HG03521 (cell line): ENCODE data around the gene CAMK1.

Source experiments
- ATAC-seq: cut with Tn5 transposase; IDR thresholded peaks from one replicate; pipeline ENCODE4 v1.9.1; 2021; ENCODE audit warnings: mild to moderate bottlenecking, moderate library complexity; ENCODE audit not compliant: unreplicated experiment

CAMK1 gene

DNA sequence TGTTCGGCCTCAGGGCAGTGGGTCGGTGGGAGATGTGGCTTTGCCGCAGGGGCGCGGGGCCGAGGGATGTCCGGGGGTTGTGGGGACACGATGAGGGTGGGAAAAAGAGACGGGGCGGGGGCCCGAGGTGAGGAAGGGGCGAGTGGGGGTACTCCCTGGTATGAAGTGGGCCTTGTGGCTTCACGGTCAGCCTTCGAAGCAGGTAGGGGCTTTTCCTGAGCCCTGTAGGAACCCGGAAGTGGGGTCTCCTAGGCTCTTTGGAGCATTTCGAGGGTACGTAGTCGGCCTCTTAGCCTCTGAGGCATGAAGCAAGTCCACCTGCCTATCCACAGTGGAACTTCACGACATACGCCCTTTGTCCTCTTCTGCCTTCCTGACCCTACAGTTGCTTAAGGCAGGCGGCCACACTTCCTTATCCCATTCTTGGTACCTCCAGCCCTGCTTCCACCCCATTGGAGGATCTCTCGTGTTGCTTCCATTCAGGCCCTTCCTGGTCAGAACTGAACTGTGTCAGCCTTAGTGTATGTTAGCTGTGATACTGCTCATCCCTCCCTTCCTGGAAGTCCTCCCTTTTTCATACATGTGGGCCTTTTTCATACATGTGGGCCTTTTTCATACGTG lies 23.5 kb upstream of the CAMK1 start:
- no peak for ATAC-seq

DNA sequence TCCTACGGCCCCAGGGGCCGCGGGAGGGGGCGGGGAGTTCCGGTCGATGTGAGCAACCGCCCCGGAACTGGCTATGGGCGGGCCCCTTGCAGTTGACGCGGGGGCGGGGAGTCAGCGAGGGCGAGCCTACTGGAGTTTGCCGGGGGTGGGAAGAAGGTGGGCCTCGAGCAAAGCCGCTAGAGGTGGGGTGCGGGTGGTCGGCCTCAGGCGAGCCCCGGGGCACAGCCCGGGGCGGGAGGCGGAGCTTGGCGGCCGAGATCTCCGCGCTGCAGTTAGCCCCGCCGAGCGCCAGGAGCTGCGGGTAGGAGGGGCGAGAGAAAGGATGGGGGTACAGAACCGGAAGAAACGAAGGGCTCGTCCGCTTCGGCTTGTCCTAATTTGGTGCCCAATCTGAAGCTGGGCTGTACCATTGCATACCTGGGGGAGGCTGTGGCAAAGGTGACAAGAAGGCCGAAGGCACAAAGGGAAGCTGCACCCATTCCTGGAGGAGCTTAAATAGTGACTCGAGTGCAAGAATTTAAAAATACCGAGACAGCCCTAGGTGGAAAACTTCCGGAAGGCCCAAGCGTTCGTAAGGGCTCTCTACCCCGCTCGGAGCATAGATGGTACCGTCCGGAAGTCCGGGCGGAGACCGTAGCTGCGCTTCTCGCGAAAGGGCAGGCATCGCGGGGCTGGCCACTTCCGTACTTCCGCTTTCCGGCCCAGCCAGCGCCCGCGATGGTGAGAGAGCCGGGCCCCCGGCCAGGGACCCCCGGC lies 22.8 kb upstream of the CAMK1 start, which contains the start of the genes ARPC4 and TADA3:
Gene ARPC4 (plus strand): TSS at position 678 of the 756 bp plus-strand sequence. CDS start 40 bp downstream, at position 718.
Gene TADA3 (minus strand): TSS at position 69 of the 756 bp plus-strand sequence. CDS start 1,007 bp downstream, outside the sequence.
- peak; percentile 81 for ATAC-seq

DNA sequence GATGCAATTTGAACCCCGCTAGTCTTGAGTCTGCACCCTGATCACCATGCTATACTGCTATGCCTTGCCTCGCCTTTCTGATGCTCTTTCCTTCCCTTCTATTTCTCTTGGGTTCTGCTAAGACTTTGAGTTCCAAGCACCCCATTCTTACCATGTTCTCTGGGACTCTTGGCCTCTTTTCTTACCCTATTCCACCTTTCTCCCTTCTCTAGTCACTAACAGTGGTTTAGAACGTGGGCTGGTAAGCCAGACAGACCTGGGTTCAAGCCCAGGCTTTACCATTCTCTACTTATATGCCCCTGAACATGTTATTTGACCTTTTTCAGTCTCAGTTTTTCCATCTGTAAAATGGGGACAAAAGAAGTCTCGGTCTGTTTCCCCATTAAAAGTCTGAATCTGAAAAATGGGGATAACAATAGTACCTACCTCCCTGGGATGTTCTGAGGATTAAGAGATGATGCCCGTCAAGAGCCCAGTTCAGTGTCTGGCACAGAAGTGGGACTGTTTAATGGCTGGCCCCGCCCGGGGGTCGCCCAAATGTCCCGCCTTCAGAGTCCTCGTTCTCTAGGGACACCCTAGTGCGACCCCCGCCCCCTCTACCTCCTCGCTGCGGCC lies 22.1 kb upstream of the CAMK1 start:
- ATAC-seq: no peak

DNA sequence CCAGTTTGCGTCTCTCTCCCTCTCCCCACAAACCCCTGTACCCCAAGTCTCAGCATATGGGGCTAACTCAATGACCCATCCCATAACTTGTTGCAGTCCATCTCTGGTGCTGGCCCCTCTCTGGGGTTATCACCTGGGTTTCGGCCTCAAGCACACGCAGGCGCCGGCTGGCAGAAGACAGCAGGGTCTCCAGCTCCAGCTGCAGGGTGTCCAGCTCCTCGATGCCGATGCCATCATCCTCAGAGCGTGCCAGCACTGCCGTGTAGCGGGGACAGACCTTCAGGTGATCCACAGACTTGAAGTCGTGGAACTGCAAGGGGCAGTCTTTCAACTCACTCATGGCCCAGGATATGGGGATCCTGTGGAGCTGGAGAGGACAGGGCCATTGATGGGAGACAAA lies 21.4 kb upstream of the CAMK1 start:
- no peak for ATAC-seq

DNA sequence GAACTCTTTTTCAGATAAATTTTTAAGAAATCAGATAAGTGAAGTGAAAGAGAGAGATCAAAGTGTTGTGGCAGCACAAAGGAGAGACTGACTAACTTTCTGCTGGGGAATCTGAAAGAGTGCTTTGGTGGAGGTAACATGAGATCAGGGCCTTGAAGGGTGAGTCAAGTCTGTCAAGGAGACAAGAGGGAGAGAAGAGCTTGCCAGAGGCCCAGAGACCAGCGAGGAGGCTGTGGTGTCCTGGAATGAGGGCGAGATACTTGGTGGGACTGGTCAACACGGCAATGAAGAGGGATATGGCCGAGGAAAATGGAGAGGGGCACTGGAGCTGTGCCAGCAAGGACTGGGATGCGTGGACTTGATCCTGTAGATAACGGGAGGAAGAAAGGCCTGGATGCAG lies 18.0 kb upstream of the CAMK1 start:
- no peak for ATAC-seq

DNA sequence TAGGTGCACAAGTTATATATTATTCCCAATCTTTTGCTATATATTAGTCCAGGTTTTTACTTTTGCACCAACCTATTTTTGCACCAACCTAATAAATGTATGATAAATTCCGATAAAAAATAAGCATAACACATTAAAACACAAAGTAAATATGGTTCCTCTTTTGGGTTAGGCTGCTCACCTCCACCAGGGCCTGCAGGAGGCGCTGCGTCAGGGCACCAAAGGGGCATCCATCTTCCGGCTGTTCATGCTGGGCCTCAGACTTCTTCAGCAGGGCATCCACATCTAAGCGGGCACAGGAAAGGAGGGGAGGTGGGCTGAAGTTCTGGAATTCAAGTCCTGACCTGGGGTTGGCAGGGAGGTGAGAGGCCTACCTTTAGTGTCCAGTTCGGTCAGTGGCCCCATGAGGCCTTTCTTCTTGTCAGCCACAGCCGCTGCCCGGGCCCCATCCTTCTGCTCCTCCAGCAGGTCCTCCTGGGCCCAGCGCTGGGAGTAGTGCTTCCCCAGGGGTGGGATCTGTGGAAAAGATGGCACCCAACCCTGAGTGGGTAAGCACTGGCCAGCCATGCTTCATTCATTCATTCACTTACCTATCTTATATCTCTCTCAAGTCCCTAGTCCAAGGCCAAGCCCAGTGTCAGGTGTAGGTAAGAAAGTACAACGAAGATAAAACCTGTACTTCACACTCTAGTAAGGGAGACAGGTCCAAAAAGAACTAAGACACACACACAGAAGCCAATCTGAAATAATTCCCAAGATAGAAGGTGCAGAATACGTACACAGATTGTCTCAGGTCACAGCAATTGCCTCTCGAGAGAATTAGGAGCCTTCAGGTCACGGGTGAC lies 17.3 kb upstream of the CAMK1 start:
- ATAC-seq: no peak

DNA sequence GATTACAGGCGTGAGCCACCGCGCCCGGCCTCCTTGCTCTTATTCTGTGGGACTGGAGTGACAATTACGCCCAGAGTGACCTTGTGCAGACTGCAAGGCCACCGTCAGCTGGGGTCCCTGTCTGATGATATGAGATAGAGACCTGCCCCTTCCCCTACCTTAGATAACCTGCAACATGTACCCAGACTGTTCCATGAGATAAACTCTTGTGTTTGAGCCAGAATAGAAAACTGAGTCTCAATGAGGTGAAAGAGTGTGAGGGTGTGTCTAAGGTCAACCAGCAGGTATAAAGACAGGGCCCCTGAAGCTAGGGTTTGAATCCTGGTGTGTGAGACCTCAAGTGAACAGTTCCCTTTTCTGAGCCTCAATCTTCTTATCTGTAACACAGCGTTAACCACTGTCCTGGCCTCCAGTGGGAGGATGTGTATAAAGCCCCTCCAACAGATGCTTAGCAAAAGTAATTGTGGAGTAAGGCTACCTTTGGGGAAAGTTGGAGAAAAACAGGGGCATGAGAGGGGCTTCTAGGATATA lies 16.5 kb upstream of the CAMK1 start:
- no peak for ATAC-seq

DNA sequence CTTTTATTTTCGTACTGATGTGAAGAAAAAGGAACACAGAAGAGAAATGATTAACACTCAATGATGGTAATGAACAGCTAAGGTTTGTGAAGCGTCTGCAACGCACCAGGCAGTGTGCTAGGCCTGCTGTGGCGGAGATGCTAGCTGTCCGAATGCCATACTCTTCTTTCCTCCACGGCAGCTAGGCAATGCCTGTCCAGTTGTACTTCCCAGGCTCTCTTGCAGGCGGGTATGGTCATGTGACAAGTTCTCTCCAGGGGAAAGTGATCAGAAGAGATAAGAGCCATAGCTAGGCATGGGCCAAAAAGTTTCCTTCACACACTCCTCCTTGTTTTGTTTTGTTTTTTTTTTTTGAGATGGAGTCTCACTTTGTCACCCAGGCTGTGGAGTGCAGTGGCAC lies 15.9 kb upstream of the CAMK1 start:
- no peak for ATAC-seq

DNA sequence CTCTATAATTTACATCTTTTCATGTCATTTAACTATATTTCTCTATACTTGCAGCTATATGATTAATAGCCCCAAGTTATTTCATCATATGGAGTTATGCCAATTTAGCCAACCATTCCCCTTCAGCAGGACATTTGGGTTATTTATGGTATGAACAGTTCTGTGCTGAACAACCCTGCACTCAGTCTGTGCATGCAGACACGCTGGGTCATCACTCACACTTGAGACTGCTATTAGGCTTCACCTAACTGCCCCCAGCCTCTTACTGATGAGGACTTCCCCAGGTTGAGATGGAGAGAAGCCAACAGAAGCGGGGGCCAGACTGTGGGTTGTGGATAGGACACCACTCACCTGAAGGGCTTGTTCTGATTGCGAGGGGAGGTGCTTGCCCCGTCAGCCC lies 15.2 kb upstream of the CAMK1 start:
- ATAC-seq: no peak

DNA sequence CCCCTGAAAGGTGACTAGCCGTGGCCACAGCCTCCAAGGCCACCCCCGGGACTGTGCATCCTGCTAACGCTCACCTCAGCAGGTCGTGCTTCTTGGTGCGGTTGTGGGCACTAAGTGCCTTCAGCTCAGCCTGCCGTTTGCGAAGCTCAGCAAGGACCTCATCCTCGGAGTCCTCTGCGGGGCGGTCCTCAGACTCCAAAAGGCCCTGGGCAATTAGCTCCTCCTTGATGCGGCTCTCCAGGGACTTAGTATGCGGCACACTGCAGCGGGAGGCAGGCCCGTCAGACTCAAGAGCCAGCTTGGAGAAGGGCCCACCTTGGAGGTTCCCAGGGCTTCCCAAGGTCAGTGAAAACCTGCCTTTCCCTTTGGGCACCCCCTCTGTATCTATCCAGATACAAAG lies 14.2 kb upstream of the CAMK1 start:
- ATAC-seq: no peak

DNA sequence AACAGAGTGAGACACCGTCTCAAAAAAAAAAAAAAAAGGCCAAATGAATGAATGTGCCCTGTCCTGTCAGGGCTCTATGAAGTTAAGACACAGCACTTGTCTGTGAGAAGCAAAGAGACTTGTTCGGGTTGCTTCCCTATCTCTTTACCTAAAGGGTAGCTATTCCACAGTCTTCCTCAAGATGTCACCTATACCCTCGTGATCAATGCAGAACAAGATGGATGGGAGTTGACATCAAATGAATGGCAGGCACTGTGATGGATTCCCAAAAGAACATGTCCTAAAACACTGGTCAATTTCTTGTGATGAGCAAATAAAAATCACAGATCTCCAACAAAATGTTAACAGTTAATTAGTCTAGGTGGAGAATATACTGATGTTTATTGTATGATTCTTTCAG lies 13.0 kb upstream of the CAMK1 start:
- no peak for ATAC-seq

DNA sequence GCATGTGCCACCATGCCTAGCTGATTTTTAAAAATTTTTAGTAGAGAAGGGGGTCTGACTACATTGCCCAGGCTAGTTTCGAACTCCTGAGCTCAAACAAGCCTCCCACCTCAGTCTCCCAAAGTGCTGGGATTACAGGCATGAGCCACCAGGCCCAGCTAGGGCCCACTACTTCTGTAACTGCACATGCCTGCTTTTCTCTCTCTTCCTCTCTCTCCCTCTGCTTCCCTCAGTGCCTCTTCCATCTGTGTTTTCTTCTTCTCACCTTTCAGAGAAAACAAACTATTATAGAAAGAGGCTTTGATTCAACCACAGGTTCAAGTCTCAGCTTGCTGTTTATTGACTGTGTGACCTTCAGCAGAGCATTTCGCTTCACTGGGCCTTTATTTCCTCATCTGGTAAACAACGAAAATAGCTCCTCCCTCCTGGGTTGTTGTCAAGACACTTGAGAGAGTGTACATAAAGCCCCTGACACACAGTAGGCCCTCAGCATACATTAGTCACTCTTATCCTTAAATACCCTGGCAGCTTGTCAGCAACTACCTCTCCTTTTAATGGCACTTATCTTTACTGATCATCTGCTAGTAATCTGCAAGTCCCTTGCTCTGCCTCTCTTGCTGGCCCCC lies 12.3 kb upstream of the CAMK1 start:
- ATAC-seq: no peak

DNA sequence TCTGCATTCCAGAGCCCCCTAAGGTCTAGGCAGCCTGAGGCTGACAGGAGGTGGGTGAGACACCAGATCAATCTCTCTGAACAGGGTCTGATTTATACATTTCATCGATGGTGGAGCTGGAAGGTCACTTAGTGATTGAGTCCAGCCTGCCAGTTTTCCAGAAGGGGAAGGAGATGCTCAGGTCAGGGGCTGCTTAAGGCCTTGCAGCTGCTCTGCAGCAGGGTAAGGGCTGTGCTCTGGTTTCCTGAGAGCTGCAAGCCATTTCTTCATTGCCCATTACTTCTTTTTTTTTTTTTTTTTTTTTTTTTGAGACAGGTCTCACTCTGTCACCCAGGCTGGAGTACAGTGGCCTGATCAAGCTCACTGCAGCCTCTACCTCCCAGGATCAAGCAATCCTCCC lies 11.8 kb upstream of the CAMK1 start:
- no peak for ATAC-seq

DNA sequence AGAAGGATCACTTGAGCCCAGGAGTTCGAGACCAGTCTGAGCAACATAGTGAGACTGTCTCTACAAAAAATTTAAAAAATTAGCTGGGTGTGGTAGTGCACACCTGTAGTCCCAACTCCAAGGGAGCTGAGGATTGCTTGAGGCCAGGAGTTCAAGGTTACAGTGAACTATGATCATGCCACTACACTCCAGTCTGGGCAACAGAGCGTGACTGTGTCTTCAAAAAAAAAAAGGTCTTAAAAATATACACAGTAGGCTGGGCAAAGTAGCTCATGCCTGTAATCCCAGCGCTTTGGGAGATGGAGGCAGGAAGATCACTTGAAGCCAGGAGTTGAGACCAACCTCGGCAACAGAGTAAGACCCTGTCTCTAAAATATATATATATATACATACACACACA lies 11.2 kb upstream of the CAMK1 start:
- no peak for ATAC-seq

DNA sequence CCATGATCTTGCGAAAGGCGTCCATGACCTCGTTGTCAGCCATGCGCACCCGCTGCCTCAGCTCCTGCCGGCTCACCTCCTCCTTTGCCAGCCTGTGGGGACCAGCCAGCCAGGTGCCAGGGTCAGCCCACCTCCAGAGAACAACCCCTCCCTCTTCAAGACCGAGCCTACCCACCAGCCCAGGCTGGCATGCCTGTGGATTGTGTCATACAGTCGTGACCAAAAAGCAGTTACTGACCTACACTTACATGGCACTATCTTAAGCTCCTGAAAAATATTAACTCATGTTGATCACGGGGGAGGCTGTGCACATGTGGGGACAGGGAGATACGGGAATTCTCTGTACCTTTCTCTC lies 10.7 kb upstream of the CAMK1 start:
- ATAC-seq: no peak

DNA sequence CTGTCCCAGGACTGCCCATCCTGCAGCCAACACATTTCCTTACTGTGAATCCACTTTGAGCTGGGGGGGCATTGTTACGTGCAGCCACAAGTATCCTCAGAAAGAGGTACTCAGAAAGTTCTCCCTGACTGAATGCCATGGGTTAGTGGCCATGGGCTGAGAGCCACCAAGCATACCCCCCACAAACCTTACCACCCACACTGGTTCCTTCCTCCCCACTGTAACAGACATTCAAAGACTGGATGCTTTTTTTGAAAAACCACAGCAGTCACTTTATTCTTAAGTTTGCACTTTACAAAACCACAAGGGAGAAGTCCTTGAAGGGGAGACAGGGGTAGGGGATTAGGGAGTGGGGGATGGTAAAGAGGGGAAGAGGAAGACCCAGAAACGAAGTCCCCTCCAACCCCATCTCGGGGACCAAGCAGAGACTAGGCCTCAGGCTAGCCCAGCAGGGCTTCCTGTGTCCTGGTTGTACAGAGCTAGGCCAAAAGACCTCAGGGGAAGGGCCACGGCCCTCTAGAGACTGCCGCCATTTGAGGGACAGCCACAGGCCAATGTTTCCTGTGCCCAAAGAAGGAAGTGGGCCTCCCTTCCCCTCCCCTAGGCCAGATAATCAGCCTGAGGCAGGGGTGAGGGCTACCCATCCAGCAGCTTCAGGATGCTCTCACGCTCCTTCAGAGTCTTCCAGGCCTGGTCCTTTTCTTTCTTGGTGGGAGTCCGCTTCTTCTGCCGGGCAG lies 10.1 kb upstream of the CAMK1 start:
- ATAC-seq: no peak

DNA sequence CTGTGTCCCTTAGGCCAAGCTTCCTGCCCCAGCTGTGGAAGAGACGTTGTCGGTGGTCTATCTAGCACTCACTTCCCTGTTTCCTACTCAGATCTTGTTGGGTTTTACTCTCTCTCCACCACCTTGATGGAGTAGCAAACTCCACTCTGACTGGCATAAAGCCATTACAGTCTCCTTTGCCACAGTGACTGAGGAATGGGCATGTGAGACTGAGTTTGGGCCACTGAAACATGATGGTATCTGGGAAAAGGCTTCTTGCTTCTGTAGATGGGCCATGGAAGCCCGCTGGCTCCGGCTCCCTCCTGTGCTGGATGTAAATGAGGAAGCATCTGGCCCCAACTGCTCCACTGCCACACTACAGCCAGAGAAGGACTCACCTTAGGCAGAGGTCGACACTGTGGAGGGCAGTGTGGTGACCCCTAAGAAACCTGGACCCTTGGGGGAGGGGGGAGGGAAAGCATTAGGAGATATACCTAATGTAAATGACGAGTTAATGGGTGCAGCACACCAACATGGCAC lies 9.4 kb upstream of the CAMK1 start:
- no peak for ATAC-seq

DNA sequence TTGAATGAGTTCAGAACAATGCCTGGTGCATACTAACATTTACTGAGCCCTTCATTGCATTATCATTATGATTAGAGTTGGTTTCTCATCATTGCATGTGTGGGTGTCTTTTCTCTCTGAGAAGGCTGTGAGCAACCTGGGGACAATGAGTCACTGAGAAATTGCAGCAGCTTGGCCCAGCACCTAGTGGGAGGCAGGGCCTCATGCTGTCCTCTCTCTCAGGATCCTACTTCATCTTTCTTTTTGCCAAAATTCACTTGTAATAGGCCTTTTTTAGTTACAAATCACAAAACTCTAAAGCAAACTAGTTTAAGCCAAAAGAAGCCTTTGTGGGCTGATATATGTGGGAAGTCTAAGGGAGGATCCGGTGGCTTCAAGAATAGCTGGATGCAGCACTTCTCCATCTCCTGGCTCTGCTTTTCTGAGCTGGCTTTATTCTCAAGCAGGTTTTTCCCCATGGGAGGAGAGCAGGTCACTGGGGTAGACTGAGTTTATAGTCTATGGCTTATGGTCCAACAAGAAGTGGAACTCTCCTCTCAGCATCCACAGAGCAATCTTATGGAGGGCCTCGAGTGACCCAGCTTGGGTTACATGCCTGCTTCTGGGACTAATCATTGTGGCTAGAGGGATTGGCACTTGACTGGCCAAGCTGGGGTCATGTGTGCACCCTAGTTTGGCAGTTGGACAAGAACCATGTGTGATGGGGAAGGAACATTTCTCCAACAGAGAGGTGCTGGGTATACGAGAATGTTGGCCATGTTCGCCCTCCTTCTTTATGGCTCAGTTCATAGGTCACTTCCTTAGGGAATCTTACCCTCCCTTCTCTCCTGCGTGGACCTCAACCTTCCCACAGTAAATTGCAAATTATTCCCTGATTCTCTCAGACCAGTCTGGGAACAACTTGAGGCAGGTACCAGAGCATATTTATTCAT lies 8.7 kb upstream of the CAMK1 start:
- ATAC-seq: no peak

DNA sequence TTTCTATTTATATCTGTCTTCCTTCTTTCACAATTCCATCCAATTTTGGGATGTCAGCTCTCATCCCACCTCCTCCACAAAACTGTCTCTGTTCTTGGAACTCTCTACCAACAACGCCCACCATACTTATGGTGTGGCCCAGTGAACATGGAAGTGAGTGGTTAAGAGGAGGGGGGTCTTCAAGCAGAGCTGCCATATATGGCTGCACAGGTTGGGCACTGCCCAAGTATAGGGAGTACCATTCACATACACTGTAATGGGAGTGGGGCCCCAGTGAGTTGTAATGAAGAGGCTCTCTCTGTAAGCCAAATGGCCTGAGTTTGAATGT lies 7.9 kb upstream of the CAMK1 start:
- no peak for ATAC-seq
